Measurements from ENCODE around the gene RAD51B.

Gene RAD51B

GRCh38 chr14:68637106-68638021, 817.8 kb downstream of the RAD51B start:
- ATAC-seq (ENCODE audit: low read depth), result no peak
- Histone ChIP-seq H3K4me1 (ENCODE audit: insufficient read depth, poor library complexity, severe bottlenecking) (no peaks in the 10 kb centered on the region), H3K36me3 (ENCODE audit: low read depth) (no peaks in the 10 kb centered on the region), H3K9me3 (ENCODE audit: severe bottlenecking) (peaks cover 6% of the 10 kb centered on the region), H3K27me3 (ENCODE audit: insufficient read depth, poor library complexity, severe bottlenecking) (no peaks in the 10 kb centered on the region), H3K4me3 (ENCODE audit: severe bottlenecking) (no peak overlapping the region), H3K27ac (ENCODE audit: poor library complexity, severe bottlenecking) (no peak overlapping the region)
- no peak for DNase-seq (ENCODE audit: low spot score)
- TF ChIP-seq, protein P1, sequence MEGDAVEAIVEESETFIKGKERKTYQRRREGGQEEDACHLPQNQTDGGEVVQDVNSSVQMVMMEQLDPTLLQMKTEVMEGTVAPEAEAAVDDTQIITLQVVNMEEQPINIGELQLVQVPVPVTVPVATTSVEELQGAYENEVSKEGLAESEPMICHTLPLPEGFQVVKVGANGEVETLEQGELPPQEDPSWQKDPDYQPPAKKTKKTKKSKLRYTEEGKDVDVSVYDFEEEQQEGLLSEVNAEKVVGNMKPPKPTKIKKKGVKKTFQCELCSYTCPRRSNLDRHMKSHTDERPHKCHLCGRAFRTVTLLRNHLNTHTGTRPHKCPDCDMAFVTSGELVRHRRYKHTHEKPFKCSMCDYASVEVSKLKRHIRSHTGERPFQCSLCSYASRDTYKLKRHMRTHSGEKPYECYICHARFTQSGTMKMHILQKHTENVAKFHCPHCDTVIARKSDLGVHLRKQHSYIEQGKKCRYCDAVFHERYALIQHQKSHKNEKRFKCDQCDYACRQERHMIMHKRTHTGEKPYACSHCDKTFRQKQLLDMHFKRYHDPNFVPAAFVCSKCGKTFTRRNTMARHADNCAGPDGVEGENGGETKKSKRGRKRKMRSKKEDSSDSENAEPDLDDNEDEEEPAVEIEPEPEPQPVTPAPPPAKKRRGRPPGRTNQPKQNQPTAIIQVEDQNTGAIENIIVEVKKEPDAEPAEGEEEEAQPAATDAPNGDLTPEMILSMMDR (IDR thresholded peaks at IDR 0.05; ENCODE audit: poor library complexity, severe bottlenecking), result no peak

DNA sequence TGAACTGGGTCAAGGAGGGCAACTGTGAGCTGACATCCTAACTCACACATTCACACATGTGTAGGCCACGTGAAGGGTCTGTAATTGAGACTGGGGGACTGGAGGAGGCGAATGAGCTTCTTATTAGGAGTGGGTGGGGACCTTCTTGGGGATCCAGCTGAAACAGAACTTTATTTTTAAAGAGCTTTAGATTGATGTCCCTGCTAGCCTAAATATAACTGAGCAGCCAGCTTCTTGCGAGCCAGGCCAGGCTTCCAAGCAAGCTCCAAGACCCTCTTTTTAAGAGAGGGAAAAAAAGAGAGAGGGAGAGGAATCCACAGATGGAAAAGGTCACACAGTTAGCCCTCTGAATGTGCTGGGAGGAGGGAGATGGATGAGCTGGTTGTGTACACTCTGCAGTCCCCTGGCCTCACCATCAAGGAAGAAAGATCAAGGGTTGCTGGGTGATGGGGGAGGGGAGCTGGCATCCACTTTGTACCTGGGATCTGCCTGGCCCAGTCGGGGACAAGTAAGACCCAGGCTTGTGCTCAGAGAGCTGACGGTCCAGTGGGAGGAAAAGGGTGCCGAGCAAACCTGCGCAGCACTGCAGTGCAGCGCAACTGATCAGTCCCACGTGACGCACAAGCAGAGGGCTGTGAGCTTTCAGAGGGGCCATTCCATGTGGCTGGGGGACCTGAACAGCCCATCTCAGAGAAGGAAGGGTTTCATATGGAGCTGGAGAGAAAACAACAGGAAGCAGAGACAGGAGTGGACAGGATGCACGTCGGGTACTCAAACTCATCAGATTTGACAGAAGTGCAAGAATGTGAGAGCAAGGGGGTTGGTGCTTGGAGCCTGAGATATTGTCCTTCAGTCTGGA, 818.8 kb downstream of the RAD51B start:
- no peaks in the 10 kb centered on the region for H3K36me3 ChIP-seq (ENCODE audit: low read depth)
- no peak for DNase-seq (ENCODE audit: low spot score)

DNA sequence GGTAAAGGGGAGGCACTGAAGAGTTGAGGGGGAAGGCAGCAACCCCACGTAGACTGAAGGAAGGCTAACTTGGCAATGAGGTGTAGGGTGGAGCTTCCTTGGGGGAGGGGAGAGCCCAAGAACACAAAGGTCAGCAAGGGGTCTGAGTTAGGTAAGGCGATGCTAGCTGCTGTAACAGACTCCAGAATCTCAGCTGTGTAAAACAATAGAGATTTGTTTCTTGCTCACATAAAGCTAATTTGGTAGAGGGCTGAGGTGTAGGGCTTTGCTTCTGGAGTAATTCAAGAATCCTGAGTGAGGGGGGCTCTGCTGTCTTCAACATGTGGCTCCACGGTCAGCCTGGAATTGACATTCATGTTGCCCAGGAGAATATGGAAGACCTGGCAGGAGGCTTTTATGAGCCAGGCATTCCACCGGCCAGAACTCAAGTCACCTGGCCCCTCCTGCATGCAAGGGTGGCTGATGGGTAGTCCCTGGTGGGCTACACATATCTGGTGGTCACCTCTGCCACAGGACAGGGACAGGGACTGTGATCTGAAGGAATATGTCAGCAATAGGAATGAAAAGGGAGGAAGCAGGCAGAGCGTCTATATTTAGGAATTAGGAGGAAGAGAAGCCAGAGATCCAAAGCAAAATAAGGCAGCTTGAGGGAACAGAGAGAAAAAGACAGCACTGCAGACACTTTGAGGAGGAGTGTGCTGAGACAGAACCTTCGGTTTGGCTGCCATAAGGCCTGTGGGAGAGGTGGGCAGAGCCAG, 819.6 kb downstream of the RAD51B start:
- Histone ChIP-seq H3K9me3 (ENCODE audit: severe bottlenecking) (peaks cover 7% of the 10 kb centered on the region), H3K27me3 (ENCODE audit: insufficient read depth, poor library complexity, severe bottlenecking) (no peaks in the 10 kb centered on the region), H3K4me3 (ENCODE audit: severe bottlenecking) (no peak overlapping the region), H3K27ac (ENCODE audit: poor library complexity, severe bottlenecking) (no peak overlapping the region), H3K4me1 (ENCODE audit: insufficient read depth, poor library complexity, severe bottlenecking) (no peaks in the 10 kb centered on the region), H3K36me3 (ENCODE audit: low read depth) (no peaks in the 10 kb centered on the region)
- no peak for ATAC-seq (ENCODE audit: low read depth)
- no peak for DNase-seq (ENCODE audit: low spot score)
- TF ChIP-seq, protein P1 (IDR thresholded peaks at IDR 0.05; ENCODE audit: poor library complexity, severe bottlenecking), result no peak

More for the DNA sequence above, 818.8 kb downstream of the RAD51B start:
- H3K4me3 ChIP-seq (ENCODE audit: severe bottlenecking), result no peak overlapping the region
- H3K9me3 ChIP-seq (ENCODE audit: severe bottlenecking), result peaks cover 7% of the 10 kb centered on the region
- TF ChIP-seq, protein P1 (IDR thresholded peaks at IDR 0.05; ENCODE audit: poor library complexity, severe bottlenecking), result no peak
- H3K27me3 ChIP-seq (ENCODE audit: insufficient read depth, poor library complexity, severe bottlenecking), result no peaks in the 10 kb centered on the region
- ATAC-seq (ENCODE audit: low read depth), result no peak
- H3K4me1 ChIP-seq (ENCODE audit: insufficient read depth, poor library complexity, severe bottlenecking), result no peaks in the 10 kb centered on the region
- H3K27ac ChIP-seq (ENCODE audit: poor library complexity, severe bottlenecking), result no peak overlapping the region

DNA sequence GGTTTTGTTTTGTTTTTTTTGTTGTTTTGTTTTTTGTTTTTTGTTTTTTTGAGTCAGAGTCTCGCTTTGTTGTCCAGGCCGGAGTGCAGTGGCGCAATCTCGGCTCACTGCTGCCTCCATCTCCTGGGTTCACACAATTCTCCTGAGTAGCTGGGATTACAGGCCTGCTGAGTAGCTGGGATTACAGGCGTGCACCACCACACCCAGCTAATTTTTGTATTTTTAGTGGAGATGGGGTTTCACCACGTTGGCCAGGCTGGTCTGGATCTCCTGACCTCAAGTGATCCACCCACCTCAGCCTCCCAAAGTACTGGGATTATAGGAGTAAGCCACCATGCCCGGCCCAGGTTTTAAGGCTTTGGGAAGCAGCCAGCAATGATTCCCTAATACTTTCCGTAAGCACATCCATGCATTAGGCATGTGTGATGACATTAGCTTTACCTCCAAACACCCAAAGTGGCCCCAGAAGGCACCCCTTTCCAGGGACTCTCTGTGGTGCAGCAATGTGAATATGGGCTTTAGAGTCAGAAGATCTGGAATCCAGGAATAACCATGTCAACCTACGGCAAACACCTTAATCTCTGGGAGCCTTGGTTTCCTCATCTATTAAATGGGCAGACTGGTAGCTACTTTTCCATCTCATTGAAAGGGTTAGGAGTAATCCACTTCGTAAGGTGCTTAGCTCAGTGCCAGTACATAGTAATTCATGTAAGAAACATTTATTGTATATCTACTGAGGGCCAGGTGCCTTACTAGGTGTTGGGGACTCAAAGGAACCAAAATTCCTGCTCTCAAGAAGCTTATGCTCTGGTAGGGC, 820.4 kb downstream of the RAD51B start:
- Histone ChIP-seq H3K4me3 (ENCODE audit: severe bottlenecking) (no peak overlapping the region), H3K36me3 (ENCODE audit: low read depth) (no peaks in the 10 kb centered on the region), H3K9me3 (ENCODE audit: severe bottlenecking) (peaks cover 7% of the 10 kb centered on the region), H3K27ac (ENCODE audit: poor library complexity, severe bottlenecking) (no peak overlapping the region), H3K27me3 (ENCODE audit: insufficient read depth, poor library complexity, severe bottlenecking) (no peaks in the 10 kb centered on the region), H3K4me1 (ENCODE audit: insufficient read depth, poor library complexity, severe bottlenecking) (peaks cover 2% of the 10 kb centered on the region)
- TF ChIP-seq, protein P1 (IDR thresholded peaks at IDR 0.05; ENCODE audit: poor library complexity, severe bottlenecking), result no peak
- DNase-seq (ENCODE audit: low spot score), result no peak
- ATAC-seq (ENCODE audit: low read depth), result no peak

Data from RWPE2 (cell line).